Spleen (tissue), 11 donors: ENCODE results near the gene CMIP. TPM values are rescaled to one million over a fixed set of nuclear protein-coding genes. Genes with fewer than 3 reads are reported as not detected.

Experiments used
- DNase-seq: peaks from one replicate; pipeline ENCODE4 v3.0.0-alpha.2; 2020
- H3K27ac ChIP-seq, 8 donors: fragments of 200-600 bp; sonication (generic) in 7 of 8; 1 replicate in 4 of 8; 2 replicates in 4 of 8; pipeline versions ENCODE4 v1.5.0 to v1.8.0; 2016 to 2021; ENCODE audit warnings: inconsistent platforms in 4 of 8, mild to moderate bottlenecking in 4 of 8, moderate library complexity in 1 of 8
- H3K27me3 ChIP-seq, 7 donors: fragments of 200-600 bp; sonication (generic) in 6 of 7; replicated peaks in 1 of 7; 1 replicate in 4 of 7; 2 replicates in 3 of 7; pipeline versions ENCODE4 v1.5.0 to v1.8.0; 2016 to 2021; ENCODE audit warnings: inconsistent platforms in 3 of 7, mild to moderate bottlenecking in 1 of 7
- H3K36me3 ChIP-seq, 6 donors: fragments of 200-600 bp; sonication (generic) in 5 of 6; 1 replicate in 4 of 6; 2 replicates in 2 of 6; pipeline versions ENCODE4 v1.5.0 to v1.8.0; 2016 to 2021; ENCODE audit warnings: inconsistent platforms in 2 of 6
- H3K4me1 ChIP-seq, 6 donors: fragments of 200-600 bp; sonication (generic) in 5 of 6; 1 replicate in 3 of 6; 2 replicates in 3 of 6; pipeline versions ENCODE4 v1.5.0 to v1.8.0; 2016 to 2021; ENCODE audit warnings: inconsistent platforms in 3 of 6
- H3K4me3 ChIP-seq, 8 donors: fragments of 200-600 bp; sonication (generic) in 7 of 8; 1 replicate in 4 of 8; 2 replicates in 4 of 8; pipeline versions ENCODE4 v1.5.0 to v1.8.0; 2016 to 2021; ENCODE audit warnings: inconsistent platforms in 4 of 8, mild to moderate bottlenecking in 4 of 8, moderate library complexity in 2 of 8
- H3K9me3 ChIP-seq, 8 donors: fragments of 200-600 bp; sonication (generic) in 7 of 8; 1 replicate in 4 of 8; 2 replicates in 4 of 8; pipeline versions ENCODE4 v1.5.0 to v1.8.0; 2016 to 2021; ENCODE audit warnings: inconsistent platforms in 4 of 8
- CTCF ChIP-seq, 11 experiments: fragments of 200-600 bp in 7 of 11; fragments of 450-650 bp in 4 of 11; sonication (generic) in 4 of 11; IDR thresholded peaks in 8 of 11; conservative IDR thresholded peaks in 3 of 11; 1 replicate in 7 of 11; 2 replicates in 4 of 11; pipeline versions ENCODE4 v1.4.0 to v1.8.0; 2016 to 2021; ENCODE audit warnings: antibody characterized with exemption in 11 of 11, inconsistent platforms in 4 of 11, mild to moderate bottlenecking in 1 of 11
- POLR2A ChIP-seq, 3 donors: fragments of 450-650 bp; IDR thresholded peaks; one replicate each; pipeline ENCODE4 v1.5.1; 2017; ENCODE audit warnings: antibody characterized with exemption in 3 of 3, mild to moderate bottlenecking in 1 of 3
- POLR2AphosphoS5 ChIP-seq, 3 donors: sonication (generic); formaldehyde crosslinking; IDR thresholded peaks; one replicate each; pipeline ENCODE4 v1.5.1; 2017; ENCODE audit warnings: antibody characterized with exemption in 3 of 3
- WGBS, 5 donors: extraction: QIAGEN DNeasy Blood & Tissue Kit in 3 of 5; methylation state at CpG; one replicate each; pipeline versions ENCODE4 v1.1.5 to v1.1.7; 2013 to 2018; 5-methylcytosine and 5-hydroxymethylcytosine counted together
- intact Hi-C: fragments of 100-400 bp; cut with DNase I; formaldehyde crosslinking; loops from one replicate; pipeline ENCODE4 v1.15.0; 2023; ENCODE audit warnings: low total_unique reads
- polyA plus RNA-seq, 3 donors: library from polyadenylated mRNA; stranded (reverse); fragments of 200-250 nt; gene quantifications; one replicate each; pipeline ENCODE4 v1.2.1, GENCODE V29; 2013
- total RNA-seq, 7 donors: library from RNA; depleted of rRNA in 3 of 7; stranded (reverse); fragments of >200 nt in 3 of 7; fragmentation: NEBNext Ultra II Directional in 4 of 7; extraction: Animal tissue kit (Norgen Biotek cat#: 25700) in 4 of 7; gene quantifications; one replicate each; pipeline versions ENCODE4 v1.1.0 to v1.2.1, GENCODE V29; 2016 to 2021
- donor health status: healthy with polysubstance abuse.
- donor health status: DM: no; HTN: no; CAD: no; lungs with moderate emphysema.
- donor health status: DM: no; HTN: no; CAD: no.
- donor health status: Bipolar disorder and iron deficiency.
- donor health status: healthy.
- donor health status: DM: no; HTN: no; CAD: no.
- donor health status: DM: yes; HTN: yes; CAD: no.

CMIP gene
- total and polyA plus RNA-seq, 10 donors: 6.0 to 107 (median 63.6) TPM

- no peaks in the 10 kb centered on the region for H3K9me3 ChIP-seq
- H3K4me1 ChIP-seq: peaks cover 0 to 6% (median 0%) of the 10 kb centered on the region in 6 donors
- intact Hi-C loops: no loop called here
- no peak for DNase-seq
- 78 to 90% (median 81%) methylated on average over 18 to 23 of the region's 23 CpGs for WGBS, 5 donors
- H3K36me3 ChIP-seq: peaks cover 3 to 94% (median 71%) of the 10 kb centered on the region in 6 donors
- H3K4me3 ChIP-seq: no peak overlapping the region
- TF ChIP-seq POLR2A (IDR thresholded peaks at IDR 0.05): no peak
- TF ChIP-seq POLR2AphosphoS5 (IDR thresholded peaks at IDR 0.05): peak in 1 of 3 donors; percentile 41
- no peak for TF ChIP-seq CTCF (IDR thresholded peaks at IDR 0.05 in 8 of 11, conservative IDR thresholded peaks at IDR 0.05 in 3 of 11)
- H3K27ac ChIP-seq: peak overlapping the region in 1 of 8 donors; percentile 51
- no peaks in the 10 kb centered on the region for H3K27me3 ChIP-seq
Measured at GRCh38 chr16:81668243-81669097, 223.9 kb downstream of the CMIP start.

DNA sequence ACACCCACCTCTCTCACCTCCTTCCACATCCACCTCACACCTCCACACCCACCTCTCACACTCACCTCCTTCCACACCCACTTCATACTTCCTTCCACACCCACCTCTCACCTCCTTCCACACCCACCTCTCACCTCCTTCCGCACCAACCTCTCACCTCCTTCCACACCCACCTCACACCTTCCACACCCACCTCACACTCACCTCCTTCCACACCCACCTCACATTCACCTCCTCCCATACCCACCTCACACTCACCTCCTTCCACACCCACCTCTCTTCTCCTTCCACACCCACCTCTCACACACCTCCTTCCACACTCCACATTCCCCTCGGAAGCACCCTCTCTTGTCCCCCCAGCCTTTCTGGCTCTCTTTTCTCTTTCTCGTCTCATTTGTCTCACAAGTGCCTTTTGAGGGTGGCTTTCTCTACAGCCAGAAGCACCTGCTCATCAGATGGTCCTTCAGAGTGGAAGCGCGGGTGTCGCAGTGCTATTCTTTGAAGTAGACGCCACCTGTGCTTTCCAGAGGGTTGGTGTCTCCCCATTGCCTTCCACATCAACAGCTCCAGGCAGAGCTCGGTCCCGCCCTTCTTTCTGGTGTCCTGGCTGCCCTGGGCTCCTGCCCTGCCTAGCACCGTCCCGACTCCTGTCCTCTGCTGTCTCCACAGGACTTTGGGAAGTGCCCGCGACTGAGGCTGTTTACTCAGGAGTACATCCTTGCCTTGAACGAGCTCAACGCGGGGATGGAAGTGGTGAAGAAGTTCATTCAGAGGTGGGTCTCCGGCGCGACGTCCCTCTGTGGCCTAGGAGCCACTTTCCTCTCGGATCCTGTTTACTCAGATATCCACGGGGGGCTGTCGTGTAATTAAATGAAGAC lies 225.1 kb downstream of the CMIP start:
- intact Hi-C loops: no loop called here
- 92 to 95% (median 93%) methylated on average over 23 of the region's 23 CpGs for WGBS, 5 donors
- no peak for TF ChIP-seq POLR2A (IDR thresholded peaks at IDR 0.05)
- TF ChIP-seq CTCF (IDR thresholded peaks at IDR 0.05 in 8 of 11, conservative IDR thresholded peaks at IDR 0.05 in 3 of 11): no peak
- TF ChIP-seq POLR2AphosphoS5 (IDR thresholded peaks at IDR 0.05): peak in 1 of 3 donors; percentile 10
- no peak for DNase-seq
- H3K4me1 ChIP-seq: peaks cover 0 to 6% (median 0%) of the 10 kb centered on the region in 6 donors
- H3K4me3 ChIP-seq: no peak overlapping the region
- H3K9me3 ChIP-seq: no peaks in the 10 kb centered on the region
- H3K27me3 ChIP-seq: no peaks in the 10 kb centered on the region
- H3K36me3 ChIP-seq: peaks cover 3 to 94% (median 64%) of the 10 kb centered on the region in 6 donors
- peak overlapping the region in 1 of 8 donors; percentile 51 for H3K27ac ChIP-seq

DNA sequence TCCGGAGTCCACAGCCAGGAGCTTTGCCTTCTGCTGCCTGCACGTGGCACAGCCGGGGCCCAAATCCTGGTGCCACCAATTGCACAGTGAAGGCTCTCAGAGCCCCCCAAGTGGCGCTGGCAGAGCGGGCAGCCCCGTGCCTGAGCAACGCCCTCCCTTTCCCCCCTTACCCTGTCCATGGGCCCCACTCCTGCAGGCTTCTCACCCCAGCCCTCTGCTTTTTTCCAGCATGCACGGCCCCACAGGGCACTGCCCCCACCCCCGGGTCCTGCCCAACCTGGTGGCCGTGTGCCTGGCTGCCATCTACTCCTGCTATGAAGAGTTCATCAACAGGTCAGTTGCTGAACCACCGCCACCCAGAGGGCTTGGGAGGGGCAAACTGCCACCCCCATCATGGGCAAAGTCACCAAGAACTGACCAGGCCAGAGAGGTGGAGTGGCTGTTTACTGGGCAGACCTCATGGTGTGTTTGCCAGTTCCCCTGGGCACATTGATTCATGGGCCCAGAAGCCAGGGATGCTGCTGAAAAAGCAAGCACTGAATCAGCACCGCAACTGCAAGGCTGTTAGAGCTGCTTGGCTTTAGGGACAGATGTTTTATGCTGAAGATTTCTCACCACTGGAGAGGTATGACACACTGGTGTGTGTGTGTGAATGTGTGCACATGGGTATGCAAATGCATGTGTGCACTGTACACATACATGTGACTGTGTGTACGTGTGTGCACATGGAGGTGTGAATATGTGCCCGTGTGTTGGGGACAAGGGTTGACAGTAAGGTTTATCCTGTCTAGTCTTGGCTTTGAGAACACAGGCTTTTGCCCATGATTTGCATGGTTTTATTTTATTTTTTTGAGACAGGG lies 227.4 kb downstream of the CMIP start:
- intact Hi-C loops: no loop called here
- TF ChIP-seq CTCF (IDR thresholded peaks at IDR 0.05 in 8 of 11, conservative IDR thresholded peaks at IDR 0.05 in 3 of 11) (no peak), POLR2AphosphoS5 (IDR thresholded peaks at IDR 0.05) (peak in 1 of 3 donors; percentile 35)
- H3K27ac ChIP-seq: no peak overlapping the region
- no peaks in the 10 kb centered on the region for H3K9me3 ChIP-seq
- DNase-seq: no peak
- peaks cover 3 to 94% (median 64%) of the 10 kb centered on the region in 6 donors for H3K36me3 ChIP-seq
- no peaks in the 10 kb centered on the region for H3K27me3 ChIP-seq
- 92 to 98% (median 97%) methylated on average over 12 to 14 of the region's 14 CpGs for WGBS, 5 donors
- peaks cover 0 to 6% (median 0%) of the 10 kb centered on the region in 6 donors for H3K4me1 ChIP-seq
- H3K4me3 ChIP-seq: no peak overlapping the region
